NCI-H2196 (cell line): Measurements from ENCODE around the gene NT5C1A.

Experiments
- DNase-seq: peaks from one replicate; lab custom pipeline; 2025; ENCODE audit not compliant: unreplicated experiment; lab: John Stamatoyannopoulos, UW

The NT5C1A gene

DNA sequence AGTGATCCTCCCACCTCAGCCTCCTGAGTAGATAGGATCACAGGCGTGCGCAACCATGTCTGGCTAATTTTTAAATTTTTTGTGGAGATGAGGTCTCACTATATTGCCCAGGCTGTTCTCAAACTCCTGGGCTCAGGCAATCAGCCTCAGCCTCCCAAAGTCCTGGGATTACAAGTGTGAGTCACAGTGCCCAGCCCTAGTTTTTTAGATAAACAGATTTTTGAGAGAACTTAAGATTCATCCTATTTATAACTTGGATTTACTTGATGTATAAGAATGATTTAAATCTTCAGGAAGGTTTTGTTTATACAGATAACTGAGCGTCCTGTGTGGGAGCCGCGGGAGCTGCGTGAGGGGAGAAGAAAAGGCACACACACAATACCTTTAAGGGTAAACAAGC, 58.7 kb downstream of the NT5C1A start:
- DNase-seq: no peak

DNA sequence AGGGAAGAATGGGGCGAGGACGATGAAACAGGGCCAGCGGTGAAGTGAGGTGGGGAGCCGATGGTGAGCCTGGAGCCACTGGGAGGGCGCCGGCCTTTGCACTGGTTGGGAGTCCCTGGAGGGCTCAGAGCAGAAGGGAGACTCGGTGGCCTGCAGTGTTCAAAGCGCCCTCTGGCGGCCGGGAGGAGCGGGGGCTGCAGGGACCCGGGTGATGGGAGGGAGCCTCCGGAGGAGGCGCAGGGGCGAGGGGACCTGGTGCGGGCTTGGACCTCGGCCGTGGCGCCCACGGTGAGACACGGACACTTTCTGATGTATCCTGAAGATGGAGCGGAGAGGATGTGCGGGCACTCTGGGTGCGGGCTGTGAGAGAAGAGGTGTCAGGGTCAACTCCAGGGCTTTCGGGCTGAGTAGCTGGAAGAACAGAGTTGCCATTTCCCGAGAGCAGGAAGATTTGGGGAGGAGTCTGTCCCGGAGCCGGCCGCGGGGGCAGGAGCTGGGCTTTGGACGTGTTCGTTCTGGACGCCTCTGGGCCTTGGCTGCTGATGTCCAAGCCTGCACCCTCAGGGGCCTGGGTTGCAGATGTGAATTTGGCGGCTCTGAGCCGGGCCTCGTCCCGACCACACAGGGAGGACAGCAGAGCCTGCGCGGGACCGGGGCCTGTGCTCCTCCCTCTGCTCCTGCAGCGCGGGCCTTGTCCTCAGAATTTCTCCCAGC, 62.1 kb downstream of the NT5C1A start:
- DNase-seq: no peak
